Small intestine (tissue), 16 donors: ENCODE data around the gene NKX6-2. TPM values are rescaled to one million over a fixed set of nuclear protein-coding genes. Genes with fewer than 3 reads are reported as not detected.

Experiments used
- DNase-seq, 2 donors: peaks; one replicate each; pipeline versions ENCODE4 v3.0.0 to v3.0.0-alpha.2; 2013
- FAIRE-seq: peaks from 2 replicates; lab custom pipeline; 2012; peaks lifted over from hg19 to GRCh38; lab: Jason Lieb, UNC
- H3K27ac ChIP-seq, 3 donors: one replicate each; pipeline ENCODE4 v1.5.1; 2013; ENCODE audit warnings: low read length in 2 of 3, mild to moderate bottlenecking in 2 of 3, control low read depth in 1 of 3, inconsistent platforms in 1 of 3, low read depth in 1 of 3, moderate library complexity in 1 of 3
- H3K27me3 ChIP-seq, 3 donors: one replicate each; pipeline ENCODE4 v1.6.1; 2013; ENCODE audit warnings: low read length in 3 of 3, inconsistent platforms in 1 of 3; ENCODE audit not compliant: control insufficient read depth in 3 of 3, insufficient read depth in 3 of 3
- H3K36me3 ChIP-seq, 3 donors: one replicate each; pipeline ENCODE4 v1.6.1; 2013; ENCODE audit warnings: low read length in 3 of 3, inconsistent platforms in 1 of 3, low read depth in 1 of 3, mild to moderate bottlenecking in 1 of 3, moderate library complexity in 1 of 3; ENCODE audit not compliant: control insufficient read depth in 3 of 3, insufficient read depth in 2 of 3
- H3K4me1 ChIP-seq, 3 donors: one replicate each; pipeline ENCODE4 v1.6.1; 2013; ENCODE audit warnings: low read length in 2 of 3, inconsistent platforms in 1 of 3, low read depth in 1 of 3, mild to moderate bottlenecking in 1 of 3, moderate library complexity in 1 of 3; ENCODE audit not compliant: control insufficient read depth in 3 of 3, insufficient read depth in 2 of 3
- H3K4me3 ChIP-seq, 3 donors: one replicate each; pipeline ENCODE4 v1.5.1; 2013; ENCODE audit warnings: low read length in 3 of 3, control low read depth in 1 of 3, inconsistent platforms in 1 of 3, low read depth in 1 of 3, mild to moderate bottlenecking in 1 of 3, moderate library complexity in 1 of 3
- H3K9me3 ChIP-seq, 2 donors: one replicate each; pipeline ENCODE4 v1.6.1; 2013; ENCODE audit warnings: low read depth in 1 of 2, low read length in 1 of 2; ENCODE audit not compliant: control insufficient read depth in 2 of 2, insufficient read depth in 1 of 2
- WGBS, 3 donors: extraction: QIAGEN DNeasy Blood & Tissue Kit; methylation state at CpG; one replicate each; pipeline ENCODE4 v1.1.7; 2013; 5-methylcytosine and 5-hydroxymethylcytosine counted together
- long read RNA-seq, 10 donors: transcript quantifications; one replicate each; lab custom pipeline, GENCODE V29; 2026
- polyA plus RNA-seq, 4 donors: library from polyadenylated mRNA; stranded (reverse) in 3 of 4; unstranded in 1 of 4; fragments of 200-250 nt in 3 of 4; fragments of 120-200 nt in 1 of 4; gene quantifications; one replicate each; pipeline versions ENCODE4 v1.2.1 to v1.2.3, GENCODE V29; 2013
- donor health status: healthy with polysubstance abuse.
- donor health status: control.
- donor health status: control.
- donor health status: Bipolar disorder and iron deficiency.
- donor health status: healthy.

The NKX6-2 gene
- under 1 TPM in 2 of 4 donors, not detected in 2; 0.03 to 0.07 TPM for polyA plus RNA-seq
- long read RNA-seq, donor 1, result 0 reads
- long read RNA-seq, donor 2, result 0 reads
- long read RNA-seq, donor 3, result 0 reads
- long read RNA-seq, donor 4, result 0 reads
- long read RNA-seq, donor 5, result 0 reads
- long read RNA-seq, donor 6, partial matches to known transcripts, result 12 of 12 reads
- long read RNA-seq, donor 6, other reads (novel, unspliced or antisense), result 0 of 12 reads
- long read RNA-seq, donor 7, result 0 reads
- long read RNA-seq, donor 8, result 0 reads
- long read RNA-seq, donor 9, result 0 reads
- long read RNA-seq, donor 10, result 0 reads

- Histone ChIP-seq H3K27me3 (peaks cover 31 to 58% (median 32%) of the 10 kb centered on the region in 3 donors), H3K27ac (no peak within 1 kb of the TSS), H3K9me3 (peaks cover 0 to 4% of the 10 kb centered on the region in 2 donors), H3K36me3 (peaks cover 5 to 17% (median 6%) of the 10 kb centered on the region in 3 donors), H3K4me3 (peak within 1 kb of the TSS in 1 of 3 donors; percentile 23), H3K4me1 (no peaks in the 10 kb centered on the region)
- 2 to 5% (median 3%) methylated on average over 56 to 119 of the region's 119 CpGs for WGBS, 3 donors
- FAIRE-seq, result no peak
- DNase-seq, result peak in 1 of 2 donors; percentile 26
Measured at GRCh38 chr10:132785723-132786475, at the start of gene NKX6-2. TSS of gene NKX6-2 (minus strand) at chr10:132786147. CDS start at chr10:132785948, 199 bp downstream.

- WGBS, 3 donors, result 74 to 81% (median 75%) methylated on average over 23 to 25 of the region's 25 CpGs
- DNase-seq (no peak), FAIRE-seq (no peak)
- peaks cover 0 to 6% (median 3%) of the 10 kb centered on the region in 3 donors for H3K27me3 ChIP-seq
- H3K4me1 ChIP-seq, result no peaks in the 10 kb centered on the region
- no peak overlapping the region for H3K4me3 ChIP-seq
- no peak overlapping the region for H3K27ac ChIP-seq
- no peaks in the 10 kb centered on the region for H3K9me3 ChIP-seq
- no peaks in the 10 kb centered on the region for H3K36me3 ChIP-seq
Measured at GRCh38 chr10:132834891-132835847, 49.2 kb upstream of the NKX6-2 start.

- H3K36me3 ChIP-seq, result no peaks in the 10 kb centered on the region
- no peak for FAIRE-seq
- no peak overlapping the region for H3K4me3 ChIP-seq
- H3K9me3 ChIP-seq, result no peaks in the 10 kb centered on the region
- no peak overlapping the region for H3K27ac ChIP-seq
- H3K27me3 ChIP-seq, result peaks cover 0 to 6% (median 3%) of the 10 kb centered on the region in 3 donors
- DNase-seq, result no peak
- 87 to 89% (median 87%) methylated on average over 17 to 18 of the region's 18 CpGs for WGBS, 3 donors
- no peaks in the 10 kb centered on the region for H3K4me1 ChIP-seq
Measured at GRCh38 chr10:132834311-132834761, 48.4 kb upstream of the NKX6-2 start.

DNA sequence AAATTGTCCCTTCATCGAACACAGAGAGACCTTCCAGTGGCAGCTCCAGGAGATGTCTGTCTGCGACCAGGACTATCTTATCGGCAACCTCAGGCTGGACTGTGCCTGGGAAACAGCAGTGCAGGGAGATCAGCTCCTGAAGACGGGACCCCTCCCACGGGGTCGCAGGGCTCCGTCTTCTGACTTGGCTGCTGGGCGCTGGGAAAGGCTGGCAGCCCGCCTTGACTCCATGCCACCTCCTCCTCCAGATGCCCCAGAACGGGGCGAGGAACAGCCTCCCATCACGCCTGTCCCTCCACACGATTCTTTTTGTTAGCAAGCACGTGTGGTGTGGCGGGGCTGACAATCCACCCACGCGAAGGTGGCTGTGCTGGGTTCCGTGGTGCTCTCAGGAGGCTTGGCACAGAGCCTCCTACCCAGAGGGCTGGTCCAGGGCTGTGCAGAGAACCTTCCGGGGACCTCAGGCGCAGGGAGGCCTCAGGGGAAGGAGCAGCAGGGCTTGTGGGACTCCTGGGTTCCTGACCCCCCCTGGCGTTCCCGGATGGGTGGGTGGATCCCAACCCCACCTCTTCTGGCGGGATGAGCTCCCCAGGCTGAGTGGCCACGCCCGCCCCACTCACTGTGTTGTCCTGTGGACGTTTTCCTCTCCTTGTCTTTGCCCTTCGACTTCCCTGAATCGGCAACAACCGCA is 47.6 kb upstream of the NKX6-2 start:
- WGBS, 3 donors, result 55 to 69% (median 58%) methylated on average over 27 to 29 of the region's 29 CpGs
- no peak for FAIRE-seq
- no peaks in the 10 kb centered on the region for H3K9me3 ChIP-seq
- H3K4me1 ChIP-seq, result no peaks in the 10 kb centered on the region
- H3K27me3 ChIP-seq, result peaks cover 0 to 6% (median 3%) of the 10 kb centered on the region in 3 donors
- no peaks in the 10 kb centered on the region for H3K36me3 ChIP-seq
- H3K4me3 ChIP-seq, result no peak overlapping the region
- DNase-seq, result no peak
- H3K27ac ChIP-seq, result no peak overlapping the region

DNA sequence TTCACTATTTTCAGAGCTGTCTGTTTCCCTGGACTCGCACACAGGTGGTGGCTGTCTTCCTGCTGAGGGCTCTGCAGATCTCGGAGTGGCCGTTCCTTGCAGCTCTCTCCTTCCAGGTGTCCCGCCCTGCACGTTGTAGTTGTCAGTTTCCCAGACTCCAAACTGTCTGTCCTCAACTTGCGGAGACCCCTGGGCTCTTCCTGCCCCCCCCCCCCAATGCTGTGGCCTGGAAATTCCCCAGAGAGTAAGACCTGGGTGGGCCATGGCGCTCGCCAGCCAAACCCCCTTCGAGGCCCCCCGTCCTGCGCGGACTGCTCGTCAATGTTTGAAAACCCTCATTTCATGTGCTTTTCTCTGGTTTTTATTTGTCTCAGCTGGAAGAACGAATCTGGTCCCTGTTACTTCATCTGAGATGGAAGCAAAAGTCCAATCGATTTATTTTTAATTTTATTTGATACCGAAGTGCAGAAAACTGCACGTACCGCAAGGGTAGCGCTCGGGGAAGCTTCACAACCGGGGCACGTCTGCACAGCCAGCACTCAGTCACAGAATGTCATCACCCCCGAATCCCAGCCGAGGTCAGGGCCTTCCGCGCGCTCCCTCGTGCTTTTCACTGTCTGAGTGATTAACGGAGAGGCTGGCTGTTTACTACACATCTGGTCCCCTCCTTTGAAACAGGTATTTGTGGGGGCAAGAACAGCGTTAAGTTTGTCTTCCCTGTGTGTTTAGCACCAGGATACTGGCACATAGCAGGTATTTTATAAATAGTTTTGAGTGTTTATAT is 46.4 kb upstream of the NKX6-2 start:
- Histone ChIP-seq H3K4me1 (no peaks in the 10 kb centered on the region), H3K27me3 (peaks cover 0 to 6% (median 3%) of the 10 kb centered on the region in 3 donors), H3K4me3 (no peak overlapping the region), H3K36me3 (no peaks in the 10 kb centered on the region), H3K9me3 (no peaks in the 10 kb centered on the region), H3K27ac (no peak overlapping the region)
- WGBS, 3 donors, result 55 to 73% (median 67%) methylated on average over 30 of the region's 30 CpGs
- FAIRE-seq (no peak), DNase-seq (no peak)

DNA sequence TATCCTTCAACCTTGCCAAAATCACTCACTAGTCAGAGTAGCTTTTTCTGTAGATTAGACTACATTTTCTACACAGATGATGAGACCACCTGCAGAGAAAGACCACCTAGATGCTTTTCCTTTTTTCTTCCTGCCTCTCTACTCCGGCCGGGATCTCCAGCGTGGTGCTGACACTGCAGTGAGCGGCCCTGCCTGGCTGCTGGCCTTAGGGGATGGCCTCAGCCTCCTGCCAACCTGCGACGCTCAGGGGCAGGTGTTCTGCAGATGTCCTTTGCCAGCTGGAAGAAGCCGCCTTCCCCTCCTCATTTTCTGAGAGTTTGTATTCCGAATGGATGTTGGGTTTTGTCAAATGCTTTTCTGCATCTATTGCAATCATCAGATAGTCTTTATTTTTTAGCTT is 43.5 kb upstream of the NKX6-2 start:
- H3K27ac ChIP-seq, result no peak overlapping the region
- DNase-seq (no peak), FAIRE-seq (no peak)
- H3K4me3 ChIP-seq, result no peak overlapping the region
- H3K36me3 ChIP-seq, result no peaks in the 10 kb centered on the region
- H3K4me1 ChIP-seq, result no peaks in the 10 kb centered on the region
- H3K9me3 ChIP-seq, result peaks cover 0 to 3% of the 10 kb centered on the region in 2 donors
- H3K27me3 ChIP-seq, result peaks cover 0 to 6% (median 3%) of the 10 kb centered on the region in 3 donors
- 68 to 74% (median 68%) methylated on average over 8 of the region's 8 CpGs for WGBS, 3 donors

DNA sequence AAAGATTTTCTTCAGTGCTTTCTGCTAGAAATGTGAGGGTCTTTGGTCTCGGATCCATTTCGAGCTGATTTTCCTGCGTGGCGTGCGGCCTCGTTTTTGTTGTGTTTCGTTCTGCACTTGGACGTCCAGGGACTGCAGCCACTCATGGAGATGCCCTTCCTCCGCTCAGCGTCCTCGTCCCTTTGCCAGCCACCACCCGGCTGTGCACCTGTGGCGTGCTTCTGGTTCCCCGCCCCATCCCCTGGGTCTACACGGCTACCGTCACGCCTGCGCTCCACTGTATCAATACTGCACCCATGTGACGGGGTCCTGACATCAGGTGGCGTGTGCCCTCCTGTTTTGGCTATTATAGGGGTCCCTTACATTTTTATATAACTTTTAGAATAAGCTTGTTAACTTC is 42.7 kb upstream of the NKX6-2 start:
- peaks cover 0 to 6% (median 3%) of the 10 kb centered on the region in 3 donors for H3K27me3 ChIP-seq
- no peak overlapping the region for H3K27ac ChIP-seq
- no peaks in the 10 kb centered on the region for H3K4me1 ChIP-seq
- H3K9me3 ChIP-seq, result peaks cover 0 to 3% of the 10 kb centered on the region in 2 donors
- 88 to 92% (median 90%) methylated on average over 20 of the region's 20 CpGs for WGBS, 3 donors
- FAIRE-seq (no peak), DNase-seq (no peak)
- no peak overlapping the region for H3K4me3 ChIP-seq
- no peaks in the 10 kb centered on the region for H3K36me3 ChIP-seq
